Brain pericyte (primary cell): Measurements from ENCODE around the gene LDLRAD4.

Experiments used
- DNase-seq: peaks from one replicate; pipeline ENCODE4 v3.0.0-alpha.2; 2012; ENCODE audit warnings: low read depth, low spot score

Gene LDLRAD4

DNA sequence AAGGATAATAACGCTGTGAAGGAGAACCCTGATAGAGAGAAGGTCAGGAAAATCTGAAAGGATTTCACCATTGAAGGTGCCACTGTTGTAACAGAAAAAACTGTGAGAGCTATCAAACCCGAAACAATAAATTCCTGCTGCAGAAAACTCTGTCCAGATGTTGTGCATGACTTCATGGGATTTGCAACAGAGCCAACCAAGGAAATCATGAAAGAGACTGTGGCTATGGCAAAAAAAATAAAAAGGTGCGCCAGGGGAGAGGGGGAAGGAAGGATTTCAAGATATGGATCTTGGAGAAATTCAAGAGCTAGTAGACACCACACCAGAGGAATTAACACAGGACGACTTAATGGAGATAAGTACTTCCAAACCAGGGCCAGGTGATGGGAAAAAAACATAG lies 88.0 kb downstream of the LDLRAD4 start:
- DNase-seq = no peak

DNA sequence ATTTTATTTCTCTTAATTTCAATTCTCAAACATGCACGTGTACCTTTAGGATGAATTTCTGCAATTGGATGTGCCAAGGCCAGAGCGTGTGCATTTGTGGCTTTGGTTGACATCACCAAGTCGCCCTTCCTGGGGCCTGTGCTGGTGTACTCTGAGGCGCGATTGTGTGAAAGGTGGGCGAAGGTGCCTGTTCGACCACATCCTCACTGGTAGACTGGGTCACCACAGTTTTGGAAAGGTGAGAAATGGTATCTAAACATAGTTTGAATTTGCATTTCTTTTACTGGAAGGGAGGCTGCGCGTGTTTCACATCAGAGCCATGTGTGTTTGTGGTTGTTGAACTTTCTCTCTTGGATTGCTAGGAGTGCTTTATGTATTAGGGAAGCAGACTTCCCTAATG lies 89.8 kb downstream of the LDLRAD4 start:
- DNase-seq = no peak

DNA sequence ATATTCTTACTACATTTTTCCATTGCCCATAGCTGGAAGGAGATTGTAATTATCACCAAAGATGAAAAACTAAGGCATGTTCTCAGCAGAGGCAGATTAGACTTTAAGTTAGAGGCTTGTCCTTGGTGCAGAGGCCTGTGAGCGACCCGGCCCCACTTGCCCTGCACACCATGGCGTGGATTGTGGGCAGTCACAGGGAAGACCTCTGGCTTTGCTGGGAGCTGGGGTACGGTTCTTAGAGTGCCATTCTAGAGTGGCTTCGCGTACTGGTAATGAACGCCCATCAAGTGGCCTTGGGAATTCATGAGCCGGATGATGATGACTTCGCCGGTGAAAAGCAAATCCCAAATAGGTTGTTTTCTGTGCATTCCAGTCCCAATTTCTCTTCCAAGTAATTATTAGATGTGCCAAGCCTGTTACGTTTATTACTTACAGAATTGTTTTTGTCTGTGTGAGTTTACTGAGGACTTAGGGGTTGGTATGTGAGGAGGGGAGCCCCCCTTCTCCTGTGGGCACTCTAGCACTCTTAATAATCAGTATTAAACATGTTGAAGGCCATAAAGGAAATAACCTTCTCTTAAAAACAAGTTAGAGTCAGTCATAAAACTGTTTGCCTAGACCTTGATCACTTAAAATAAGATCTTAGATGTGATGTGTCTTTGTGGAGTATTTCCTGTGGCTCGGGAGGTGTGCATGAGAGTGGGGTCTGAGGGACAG lies 90.6 kb downstream of the LDLRAD4 start:
- DNase-seq = no peak

DNA sequence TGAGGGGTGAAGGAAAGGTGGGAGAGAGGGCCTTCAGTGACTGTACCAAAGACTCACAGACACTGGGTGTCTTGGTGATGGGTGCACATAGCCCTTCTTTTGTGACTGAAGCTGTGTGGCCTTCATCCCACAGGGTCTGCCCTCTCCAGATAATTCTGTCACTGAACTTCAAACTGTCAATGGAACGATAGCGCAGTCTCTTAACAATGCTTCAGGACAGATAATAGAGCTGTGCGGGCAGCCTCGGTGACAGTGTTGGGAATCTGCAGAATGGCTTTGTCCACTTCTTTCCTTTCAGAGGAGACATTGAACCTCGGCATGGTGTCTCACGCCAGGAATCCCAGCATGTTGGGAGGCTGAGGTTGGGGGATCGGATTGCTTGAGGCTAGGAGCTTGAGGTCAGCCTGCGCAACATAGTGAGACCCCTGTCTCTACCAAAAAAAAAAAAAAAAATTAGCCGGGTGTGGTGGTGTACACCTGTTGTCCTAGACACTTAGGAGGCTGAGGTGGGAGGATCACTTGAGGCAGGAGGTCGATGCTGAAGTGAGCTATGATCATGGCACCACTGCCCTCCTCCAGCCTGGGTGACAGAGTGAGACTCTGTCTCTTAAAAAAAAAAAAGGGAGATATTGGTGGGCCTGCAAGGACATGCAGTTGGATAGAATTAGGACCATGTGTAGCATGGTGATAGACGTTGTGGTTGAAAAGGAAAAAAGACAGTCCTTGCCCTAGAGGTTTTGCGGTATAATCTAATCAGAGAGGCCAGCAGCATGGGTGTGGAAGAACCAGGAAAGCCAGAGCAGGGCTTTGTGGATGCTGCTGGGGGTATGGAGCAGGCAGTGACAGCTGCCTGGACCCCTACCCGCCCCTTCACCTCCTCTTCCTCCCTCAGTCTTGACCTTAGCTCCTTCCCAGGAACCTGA lies 91.4 kb downstream of the LDLRAD4 start:
- DNase-seq = no peak

DNA sequence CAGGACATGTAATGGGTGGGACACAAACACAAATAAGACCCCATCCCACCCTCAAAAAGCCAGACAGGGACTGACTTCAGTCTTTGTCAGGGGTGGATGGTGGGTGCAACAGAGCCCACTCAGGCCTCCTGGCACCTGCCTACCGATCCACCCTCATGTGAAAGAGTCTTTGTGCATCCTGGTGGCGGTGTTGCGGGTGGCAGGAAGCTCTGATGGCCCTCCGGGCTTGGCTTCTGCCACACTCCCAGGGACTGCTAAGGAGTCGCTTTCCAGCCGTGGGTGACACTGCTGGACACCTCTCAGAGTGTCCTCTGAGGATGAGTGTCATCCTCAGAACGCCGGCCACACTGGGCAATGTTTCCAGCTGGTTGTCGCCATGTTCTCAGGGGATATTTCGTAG lies 92.6 kb downstream of the LDLRAD4 start:
- no peak for DNase-seq

DNA sequence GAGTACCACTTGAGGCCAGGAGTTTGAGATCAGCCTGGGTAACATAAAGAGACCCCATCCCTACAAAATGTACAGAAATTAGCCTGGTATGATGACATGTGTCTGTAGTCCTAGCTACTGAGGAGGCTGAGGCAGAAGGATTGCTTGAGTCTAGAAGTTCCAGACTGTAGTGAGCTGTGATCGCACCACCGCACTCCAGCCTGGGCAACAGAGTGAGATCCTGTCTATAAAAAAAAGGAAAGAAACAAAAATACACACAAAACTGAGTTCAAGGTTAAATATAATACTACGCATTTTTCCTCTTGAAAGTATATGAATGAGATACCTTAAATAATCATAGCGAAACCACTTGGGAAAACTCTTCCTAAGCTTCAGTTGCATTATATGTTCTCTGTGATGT lies 94.0 kb downstream of the LDLRAD4 start:
- DNase-seq = no peak

DNA sequence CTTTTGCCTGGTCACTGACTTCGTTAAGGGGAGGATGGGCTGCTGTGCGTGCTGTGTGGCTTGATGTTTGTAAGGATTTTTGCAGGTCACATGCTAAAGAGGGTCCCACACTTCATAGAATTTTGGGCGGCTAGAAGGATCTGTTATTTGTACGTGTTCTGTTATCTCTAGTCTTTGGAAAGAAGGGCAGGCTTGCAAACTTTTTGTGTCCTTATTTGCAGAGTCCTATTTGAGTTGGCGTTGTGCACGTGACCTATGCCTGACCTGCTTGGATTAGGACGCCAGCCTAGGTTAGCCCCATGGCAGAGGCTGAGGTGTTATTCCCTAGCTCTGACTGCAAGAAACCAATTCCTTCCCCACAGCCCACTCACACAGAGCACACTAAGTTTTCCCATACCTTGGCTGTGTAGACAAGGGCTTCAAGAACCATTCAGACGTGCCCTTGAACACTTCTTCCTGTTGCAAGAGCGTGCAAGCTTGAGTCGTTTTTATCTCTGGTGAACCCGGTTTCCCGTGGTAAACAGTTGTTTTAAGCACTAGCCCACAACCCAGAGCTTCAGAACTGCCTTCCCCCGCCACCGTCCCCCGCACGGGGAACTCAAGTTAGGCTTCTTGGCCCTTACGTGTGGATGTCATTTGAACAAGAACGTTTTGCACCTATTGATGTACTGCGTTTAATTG lies 94.6 kb downstream of the LDLRAD4 start:
- no peak for DNase-seq

DNA sequence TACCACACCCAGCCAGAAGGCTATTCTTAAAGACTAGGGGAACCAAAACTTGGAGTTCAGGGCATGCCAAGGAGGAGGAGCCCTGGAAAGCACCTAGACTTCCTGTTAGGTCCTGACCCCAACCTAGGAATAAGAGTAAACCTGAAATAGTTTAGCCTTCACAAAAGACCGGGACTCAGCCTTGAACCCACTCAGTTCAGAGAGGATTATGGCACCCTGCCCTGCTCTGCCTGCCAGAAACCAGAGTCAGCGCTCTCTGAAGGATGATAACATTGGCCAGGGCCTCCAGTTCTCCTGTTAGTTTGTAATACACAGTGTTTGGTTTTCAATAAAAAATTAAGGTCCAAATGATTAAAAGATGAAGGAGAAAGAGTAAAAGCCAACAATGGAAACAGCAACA lies 96.4 kb downstream of the LDLRAD4 start:
- no peak for DNase-seq

DNA sequence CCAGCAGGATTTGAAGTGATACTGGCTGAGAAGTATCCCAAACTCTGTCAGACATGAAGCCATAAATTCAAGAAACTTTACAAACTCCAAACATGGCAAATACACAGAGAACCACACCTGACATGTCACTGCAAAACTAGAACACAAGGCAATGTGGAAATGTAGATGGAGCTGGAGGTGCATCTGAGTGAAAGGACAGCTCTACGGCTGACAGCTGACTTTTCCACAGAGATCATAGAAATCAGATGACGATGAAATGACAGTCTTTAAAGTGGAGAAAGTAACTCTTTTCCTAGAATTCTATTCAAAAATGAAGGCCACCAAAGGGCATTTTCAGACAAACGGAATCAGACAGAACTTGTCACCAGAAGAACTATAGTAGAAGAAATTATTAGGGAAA lies 97.5 kb downstream of the LDLRAD4 start:
- no peak for DNase-seq

DNA sequence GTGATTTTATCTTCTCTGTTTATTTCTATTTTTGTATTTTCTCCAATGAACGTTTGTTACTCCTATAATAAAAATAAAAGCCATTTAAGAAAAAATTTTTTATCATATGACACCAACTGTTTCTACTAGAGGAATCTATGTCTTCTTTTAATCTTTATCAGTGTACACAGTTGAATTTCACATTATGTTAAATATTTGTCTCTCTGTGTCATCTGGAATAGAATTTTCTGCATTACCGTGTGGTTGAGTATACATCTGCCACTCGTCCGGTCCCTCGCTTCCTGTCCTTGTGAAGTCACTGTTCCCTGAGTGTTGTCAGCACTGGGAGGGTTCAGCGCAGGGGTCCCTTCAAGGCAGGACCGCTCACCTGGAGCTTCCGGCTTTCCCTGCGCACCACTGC lies 99.2 kb downstream of the LDLRAD4 start:
- DNase-seq = no peak

DNA sequence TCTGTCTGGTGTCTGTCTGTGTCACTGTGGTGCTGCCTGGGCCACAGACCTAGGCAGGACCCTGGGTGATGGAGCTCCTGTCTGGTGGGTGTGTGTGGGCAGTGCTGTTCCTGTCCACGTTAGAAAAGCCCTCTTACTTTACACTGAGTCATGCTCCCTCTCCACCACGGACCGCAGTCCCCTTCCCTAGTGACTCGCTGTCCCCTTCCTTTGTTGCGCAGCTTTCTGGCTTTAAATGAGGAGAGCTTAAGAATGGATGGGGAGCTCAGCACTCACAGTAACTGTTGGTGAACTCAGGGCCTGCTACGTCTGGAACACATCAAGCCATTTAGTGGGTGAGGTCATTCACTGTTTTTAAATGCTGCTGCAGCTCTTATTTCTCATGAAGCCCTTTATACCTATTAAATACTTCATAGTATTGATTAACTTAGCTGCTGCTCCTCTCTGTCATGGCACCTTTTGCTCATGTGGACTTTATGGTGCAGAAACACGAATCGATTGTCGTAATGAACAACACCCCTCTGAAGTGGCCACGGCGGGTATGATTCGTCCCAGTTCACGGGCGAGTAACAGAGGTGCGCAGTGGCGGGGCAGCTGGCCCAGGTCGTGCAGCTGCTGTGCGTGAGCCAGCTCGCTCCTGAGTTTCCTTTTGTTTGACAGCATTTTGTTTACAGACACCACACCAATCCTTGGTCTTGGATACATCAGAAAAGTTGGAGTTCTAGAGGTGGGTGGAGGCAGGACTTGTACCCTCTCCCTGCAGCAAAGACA lies 100.4 kb downstream of the LDLRAD4 start:
- DNase-seq = no peak

DNA sequence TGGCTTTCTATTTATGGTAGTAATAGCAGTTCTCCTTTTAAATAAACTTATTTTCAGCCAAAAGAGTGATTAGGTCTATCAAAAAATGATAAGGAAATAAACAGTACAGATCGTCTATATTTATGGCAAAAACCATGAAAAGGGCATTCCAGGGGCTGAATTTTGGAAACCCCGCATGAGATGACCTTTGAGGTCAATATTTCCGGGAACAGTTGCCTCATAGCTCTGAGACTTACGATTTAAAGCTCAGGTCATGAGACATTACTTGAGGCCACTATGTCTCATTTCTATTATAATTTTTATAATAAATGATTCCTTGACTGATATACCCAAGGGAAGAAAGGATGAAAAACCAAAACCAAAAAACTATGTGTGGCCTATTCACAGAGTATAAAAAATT lies 101.1 kb downstream of the LDLRAD4 start:
- DNase-seq = no peak

DNA sequence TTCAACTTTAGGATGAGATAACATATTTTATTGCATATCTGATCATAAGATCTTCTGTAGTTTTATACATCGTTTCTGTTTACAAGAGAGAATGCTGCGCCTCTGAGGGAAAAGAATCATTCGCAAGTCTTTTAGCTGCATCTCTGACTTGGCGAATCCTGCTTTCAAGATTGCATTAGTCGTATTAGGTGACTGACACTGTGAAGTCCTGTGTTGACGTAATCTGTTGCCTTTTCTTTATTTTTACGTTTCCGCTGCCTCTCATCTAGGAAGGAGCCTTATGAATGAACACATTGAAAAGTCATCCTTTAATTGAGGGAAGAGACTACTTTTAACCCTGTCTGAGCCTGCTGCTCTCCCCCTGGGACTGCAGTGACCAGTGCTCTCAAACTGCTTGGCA lies 101.5 kb downstream of the LDLRAD4 start:
- DNase-seq = no peak

DNA sequence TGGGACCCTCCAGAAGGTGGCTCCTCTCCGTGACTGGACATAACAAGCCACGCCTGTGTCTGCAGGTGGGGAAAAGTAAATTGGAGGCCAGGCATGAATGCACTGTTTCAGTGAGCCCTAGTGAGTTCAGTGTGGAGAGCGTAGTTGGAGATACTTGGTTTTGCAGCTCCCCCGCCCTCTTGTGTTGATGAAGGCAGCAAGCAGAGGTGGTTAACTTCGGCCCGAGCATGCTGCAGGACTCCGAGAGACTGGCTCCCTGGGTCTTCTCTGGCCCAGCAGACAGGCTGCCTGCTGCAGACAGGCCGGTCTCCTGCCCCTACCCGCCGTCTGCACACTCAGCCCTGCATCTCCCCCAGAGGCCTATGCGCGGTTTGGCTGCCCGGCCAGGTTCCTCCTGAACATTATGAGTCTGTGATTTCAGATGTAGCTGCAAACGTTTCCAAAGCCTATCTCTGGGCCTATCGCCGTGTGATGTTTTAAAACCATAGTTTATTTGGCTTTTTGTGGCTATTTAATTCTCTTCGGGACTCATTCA lies 102.4 kb downstream of the LDLRAD4 start:
- no peak for DNase-seq

DNA sequence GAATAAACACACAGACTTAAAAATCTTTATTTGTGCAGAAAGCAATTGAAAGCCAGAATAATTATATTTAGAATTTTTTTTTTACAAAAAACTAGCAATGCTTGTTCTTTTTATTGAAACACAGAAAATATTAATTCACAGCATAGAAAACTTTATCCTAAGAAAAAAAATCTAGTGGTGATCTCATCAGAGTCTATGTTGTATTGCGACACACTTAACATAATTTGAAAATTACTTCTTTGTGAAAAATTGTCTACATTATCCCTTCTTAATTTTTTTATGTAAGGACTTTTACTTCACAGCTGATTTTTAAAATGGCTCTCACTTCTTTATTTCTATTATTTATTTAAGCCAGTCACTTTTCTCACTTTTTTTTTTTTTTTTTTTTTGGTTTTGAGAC lies 103.4 kb downstream of the LDLRAD4 start:
- DNase-seq = no peak

DNA sequence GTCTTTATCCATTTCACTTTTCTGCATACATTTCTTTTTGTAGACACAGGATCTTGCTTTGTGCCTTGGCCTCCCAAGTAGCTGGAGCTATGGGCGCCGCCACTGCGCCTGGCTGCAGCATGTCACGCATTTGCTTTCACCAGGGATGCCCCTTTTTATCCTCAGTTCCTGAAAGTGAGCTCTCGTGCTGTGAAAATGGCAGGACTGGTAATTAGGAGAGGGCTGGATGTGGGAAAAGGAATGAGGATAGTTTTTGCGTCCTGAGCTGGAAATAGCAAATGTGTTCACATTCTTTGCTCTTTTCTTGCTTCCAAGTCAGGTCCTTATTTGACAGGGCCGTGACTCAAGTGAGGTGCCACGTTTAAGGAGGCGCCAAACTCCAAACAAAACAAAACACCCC lies 104.6 kb downstream of the LDLRAD4 start:
- DNase-seq = no peak

DNA sequence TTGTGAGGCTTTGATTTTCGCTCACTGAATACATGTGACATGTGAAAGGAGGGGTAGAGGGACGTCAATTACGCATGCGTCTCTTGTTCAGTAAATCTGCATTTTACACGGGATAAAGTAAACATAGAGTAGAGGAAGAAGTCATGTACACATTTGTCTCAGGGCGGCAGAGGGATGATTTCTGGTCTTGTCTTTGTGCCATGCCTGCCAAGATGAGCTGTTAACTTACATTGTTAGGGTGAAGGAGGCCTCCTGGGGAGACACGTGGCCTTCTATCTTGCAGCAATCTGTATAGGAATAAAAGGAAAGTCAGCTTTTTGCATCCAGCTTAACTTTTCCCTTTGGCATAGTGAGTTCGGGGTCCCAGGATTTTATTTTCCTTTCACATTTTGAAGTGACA lies 106.3 kb downstream of the LDLRAD4 start:
- DNase-seq = no peak

DNA sequence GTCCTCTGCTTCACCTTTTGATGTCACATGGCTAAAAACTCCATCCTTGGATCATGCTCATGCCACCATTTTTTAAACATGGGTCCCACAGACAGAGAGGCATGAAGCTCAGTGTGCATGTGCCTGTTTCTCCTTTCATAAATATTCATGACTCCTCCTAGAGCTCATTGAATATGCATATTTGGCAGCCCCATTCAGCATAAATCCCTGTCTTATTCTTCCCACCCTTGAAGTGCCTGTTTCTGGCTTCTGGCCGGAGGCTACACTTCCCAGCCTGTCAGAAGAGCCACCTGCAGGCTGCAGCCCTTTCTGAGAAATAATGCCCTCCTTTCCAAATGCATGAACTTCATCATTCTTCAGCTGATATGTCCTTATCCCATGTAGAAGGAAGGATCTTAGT lies 109.7 kb downstream of the LDLRAD4 start:
- DNase-seq = no peak

DNA sequence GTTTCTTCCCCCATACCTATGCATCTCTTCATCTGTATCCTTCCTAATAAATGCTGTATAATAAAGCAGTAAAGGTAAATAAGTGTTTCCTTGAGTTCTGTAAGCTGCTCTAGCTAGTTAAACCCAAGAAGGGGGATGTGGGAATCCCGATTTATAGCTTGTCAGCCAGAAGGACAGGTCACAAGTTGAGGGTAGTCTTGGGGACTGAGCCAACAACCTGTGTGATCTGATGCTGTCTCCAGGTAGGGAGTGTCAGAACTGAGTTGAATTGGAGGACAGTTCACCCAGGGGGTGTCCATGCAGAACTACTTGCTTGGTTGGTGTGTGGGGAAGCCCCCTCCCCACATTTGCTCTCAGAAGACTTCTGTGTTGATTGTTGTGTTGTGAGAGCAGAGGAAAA lies 112.4 kb downstream of the LDLRAD4 start:
- no peak for DNase-seq

DNA sequence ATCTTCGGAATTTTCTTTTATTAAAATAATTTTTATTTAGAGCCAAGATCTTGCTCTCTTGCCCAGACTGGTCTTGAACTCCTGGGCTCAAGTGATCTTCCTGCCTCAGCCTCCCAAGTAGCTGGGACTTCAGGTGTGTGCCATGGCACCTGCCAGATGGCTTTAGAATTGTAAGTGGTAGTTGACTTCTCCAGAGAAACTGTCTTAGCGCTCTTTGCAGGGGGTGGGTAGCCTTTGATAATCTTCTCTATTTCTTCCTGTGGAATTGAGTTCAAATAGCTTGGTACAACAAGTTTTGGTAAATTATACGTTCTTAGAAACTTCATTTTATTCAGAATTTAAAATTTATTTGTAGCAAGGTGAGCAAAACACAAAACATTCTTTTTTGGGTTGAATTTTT lies 113.3 kb downstream of the LDLRAD4 start:
- DNase-seq = no peak

DNA sequence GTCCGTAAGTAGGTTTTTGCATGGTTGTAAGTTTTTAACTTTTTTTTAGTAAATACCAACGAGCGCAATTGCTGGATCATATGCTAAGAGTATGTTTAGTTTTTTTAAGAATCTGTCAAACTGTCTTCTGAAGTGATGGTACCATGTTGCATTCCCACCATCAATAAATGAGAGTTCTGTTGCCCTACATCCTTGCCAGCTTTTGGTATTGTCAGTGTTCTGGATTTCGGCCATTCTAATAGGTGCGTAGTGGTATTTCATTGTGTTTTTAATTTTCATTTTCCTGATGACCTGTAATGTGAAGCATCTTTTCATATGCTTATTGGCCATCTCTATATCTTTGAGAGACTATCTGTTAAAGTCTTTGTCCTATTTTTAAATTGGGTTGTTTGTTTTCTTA lies 114.3 kb downstream of the LDLRAD4 start:
- no peak for DNase-seq

DNA sequence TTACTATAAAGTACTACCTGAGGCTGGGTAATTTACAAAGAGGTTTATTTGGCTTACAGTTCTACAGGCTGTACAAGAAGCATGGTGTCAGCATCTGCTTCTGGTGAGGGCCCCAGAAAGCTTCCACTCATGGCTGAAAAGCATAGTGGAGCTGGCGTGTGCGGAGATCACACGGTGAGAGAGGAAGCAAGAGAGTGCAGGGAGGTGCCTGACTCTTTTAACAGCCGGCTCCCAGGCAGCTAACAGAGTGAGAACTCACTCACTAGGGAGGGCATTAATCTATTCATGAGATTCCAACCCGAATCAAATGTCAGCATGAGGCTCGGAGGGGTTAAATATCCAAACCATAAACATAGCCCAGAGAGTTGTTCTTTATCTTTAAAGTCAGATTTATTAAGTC lies 117.3 kb downstream of the LDLRAD4 start:
- DNase-seq = no peak
